ENCODE results near the gene FRYL. TPM values are rescaled to one million over a fixed set of nuclear protein-coding genes. Genes with fewer than 3 reads are reported as not detected.

FRYL gene
- polyA plus RNA-seq, 3 donors, result 10.8 to 15.8 (median 14.4) TPM

- no peaks in the 10 kb centered on the region for H3K36me3 ChIP-seq (replicated peaks in 1 of 2; ENCODE audit: control insufficient read depth in 1 of 2, insufficient read depth in 2 of 2, low read length in 2 of 2)
- H3K4me2 ChIP-seq (replicated peaks; ENCODE audit: extremely low read depth, low read length, poor library complexity, severe bottlenecking), result no peak overlapping the region
- Mint-ChIP-seq H3K27me3 (ENCODE audit: low read depth in 3 of 3) (peaks cover 0 to 3% (median 1%) of the 10 kb centered on the region in 3 donors), H3K4me3 (no peak overlapping the region), H3K9me3 (no peaks in the 10 kb centered on the region), H3K4me1 (peaks cover 5% of the 10 kb centered on the region), H3K27ac (no peak overlapping the region), H3K36me3 (no peaks in the 10 kb centered on the region)
- H3K4me3 ChIP-seq (replicated peaks in 1 of 3; ENCODE audit: low read depth in 2 of 3, low read length in 3 of 3), result no peak overlapping the region
- intact Hi-C loops (cut with micrococcal nuclease), result no loop called here
- no peaks in the 10 kb centered on the region for H3K79me2 ChIP-seq (ENCODE audit: insufficient read depth, low read length)
- no peaks in the 10 kb centered on the region for H3K9me3 ChIP-seq (replicated peaks in 1 of 2; ENCODE audit: control insufficient read depth in 1 of 2, insufficient read depth in 1 of 2, low read length in 2 of 2)
- no peaks in the 10 kb centered on the region for H4K20me1 ChIP-seq (ENCODE audit: insufficient read depth, low read length)
- H3K27ac ChIP-seq (ENCODE audit: low read depth in 1 of 2, low read length in 2 of 2), result no peak overlapping the region
- H2AFZ ChIP-seq (ENCODE audit: insufficient read depth, low read depth, low read length, poor library complexity, severe bottlenecking), result no peak overlapping the region
- WGBS (ENCODE audit: insufficient coverage), result no CpG with 5 or more reads among the region's 1 CpG
- peaks cover under 1 to 1% of the 10 kb centered on the region in 2 donors for H3K4me1 ChIP-seq (ENCODE audit: control insufficient read depth in 1 of 2, insufficient read depth in 2 of 2, low read length in 2 of 2)
- H3K27me3 ChIP-seq (ENCODE audit: control insufficient read depth in 2 of 2, insufficient read depth in 2 of 2, low read length in 2 of 2), result no peaks in the 10 kb centered on the region
- no peak overlapping the region for H3K9ac ChIP-seq (ENCODE audit: insufficient read depth, low read length, poor library complexity, severe bottlenecking)
- TF ChIP-seq, protein P1, sequence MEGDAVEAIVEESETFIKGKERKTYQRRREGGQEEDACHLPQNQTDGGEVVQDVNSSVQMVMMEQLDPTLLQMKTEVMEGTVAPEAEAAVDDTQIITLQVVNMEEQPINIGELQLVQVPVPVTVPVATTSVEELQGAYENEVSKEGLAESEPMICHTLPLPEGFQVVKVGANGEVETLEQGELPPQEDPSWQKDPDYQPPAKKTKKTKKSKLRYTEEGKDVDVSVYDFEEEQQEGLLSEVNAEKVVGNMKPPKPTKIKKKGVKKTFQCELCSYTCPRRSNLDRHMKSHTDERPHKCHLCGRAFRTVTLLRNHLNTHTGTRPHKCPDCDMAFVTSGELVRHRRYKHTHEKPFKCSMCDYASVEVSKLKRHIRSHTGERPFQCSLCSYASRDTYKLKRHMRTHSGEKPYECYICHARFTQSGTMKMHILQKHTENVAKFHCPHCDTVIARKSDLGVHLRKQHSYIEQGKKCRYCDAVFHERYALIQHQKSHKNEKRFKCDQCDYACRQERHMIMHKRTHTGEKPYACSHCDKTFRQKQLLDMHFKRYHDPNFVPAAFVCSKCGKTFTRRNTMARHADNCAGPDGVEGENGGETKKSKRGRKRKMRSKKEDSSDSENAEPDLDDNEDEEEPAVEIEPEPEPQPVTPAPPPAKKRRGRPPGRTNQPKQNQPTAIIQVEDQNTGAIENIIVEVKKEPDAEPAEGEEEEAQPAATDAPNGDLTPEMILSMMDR (IDR thresholded peaks at IDR 0.05), result no peak
- DNase-seq, result no peak
Observed at GRCh38 chr4:48787056-48787455, 7.0 kb upstream of the FRYL start.

DNA sequence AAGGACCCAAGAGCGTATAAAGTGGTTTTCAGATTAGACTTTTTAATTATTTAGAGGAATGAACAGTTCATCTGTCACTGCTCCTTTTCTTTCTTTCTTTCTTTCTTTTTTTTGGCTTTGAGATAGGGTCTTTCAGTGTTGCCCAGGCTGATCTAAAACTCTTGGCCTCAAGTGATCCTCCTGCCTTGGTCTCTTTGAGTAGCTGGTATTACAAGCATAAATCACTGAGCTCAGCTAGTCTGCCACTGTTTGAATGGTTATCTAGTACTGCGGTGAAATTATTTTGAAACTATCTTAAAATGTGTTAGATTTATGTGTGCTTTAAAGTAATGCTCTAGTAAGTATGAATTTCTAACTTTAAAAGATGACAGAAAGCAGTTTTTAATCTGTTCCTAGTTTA, 6.5 kb upstream of the FRYL start:
- Histone ChIP-seq H4K20me1 (ENCODE audit: insufficient read depth, low read length) (no peaks in the 10 kb centered on the region), H3K27me3 (ENCODE audit: control insufficient read depth in 2 of 2, insufficient read depth in 2 of 2, low read length in 2 of 2) (no peaks in the 10 kb centered on the region), H2AFZ (ENCODE audit: insufficient read depth, low read depth, low read length, poor library complexity, severe bottlenecking) (no peak overlapping the region), H3K4me1 (ENCODE audit: control insufficient read depth in 1 of 2, insufficient read depth in 2 of 2, low read length in 2 of 2) (peaks cover 0 to under 1% of the 10 kb centered on the region in 2 donors), H3K79me2 (ENCODE audit: insufficient read depth, low read length) (no peaks in the 10 kb centered on the region), H3K9ac (ENCODE audit: insufficient read depth, low read length, poor library complexity, severe bottlenecking) (no peak overlapping the region), H3K4me3 (replicated peaks in 1 of 3; ENCODE audit: low read depth in 2 of 3, low read length in 3 of 3) (no peak overlapping the region), H3K4me2 (replicated peaks; ENCODE audit: extremely low read depth, low read length, poor library complexity, severe bottlenecking) (no peak overlapping the region), H3K27ac (ENCODE audit: low read depth in 1 of 2, low read length in 2 of 2) (no peak overlapping the region), H3K36me3 (replicated peaks in 1 of 2; ENCODE audit: control insufficient read depth in 1 of 2, insufficient read depth in 2 of 2, low read length in 2 of 2) (no peaks in the 10 kb centered on the region), H3K9me3 (replicated peaks in 1 of 2; ENCODE audit: control insufficient read depth in 1 of 2, insufficient read depth in 1 of 2, low read length in 2 of 2) (no peaks in the 10 kb centered on the region)
- WGBS (ENCODE audit: insufficient coverage), result no CpG with 5 or more reads among the region's 2 CpGs
- no peak overlapping the region for H3K4me3 Mint-ChIP-seq
- H3K27me3 Mint-ChIP-seq (ENCODE audit: low read depth in 3 of 3), result peaks cover 0 to 3% (median 1%) of the 10 kb centered on the region in 3 donors
- no peaks in the 10 kb centered on the region for H3K36me3 Mint-ChIP-seq
- peaks cover 3% of the 10 kb centered on the region for H3K4me1 Mint-ChIP-seq
- TF ChIP-seq, protein P1 (IDR thresholded peaks at IDR 0.05), result no peak
- intact Hi-C loops (cut with micrococcal nuclease), result no loop called here
- no peak for DNase-seq
- no peak overlapping the region for H3K27ac Mint-ChIP-seq
- no peaks in the 10 kb centered on the region for H3K9me3 Mint-ChIP-seq

Measured in CD14-positive monocyte (primary cell).